ENCODE results near the gene CCDC146.
"Not testable (repeated sequence)": the region's sequence is repeated elsewhere in the genome, so short reads cannot be mapped to it uniquely, and the experiment has no call there.

Gene CCDC146

GRCh38 chr7:77121860-77122681 lies at the start of gene CCDC146:
CCDC146 (plus strand) TSS chr7:77122615; CDS start chr7:77167669, 45,054 bp downstream.
- DNase-seq (ENCODE audit: low read depth): peak; percentile 83

- DNase-seq (ENCODE audit: low read depth): not testable (repeated sequence)
Measured at GRCh38 chr7:77074786-77075396, 47.5 kb upstream of the CCDC146 start.

- not testable (repeated sequence) for DNase-seq (ENCODE audit: low read depth)
Measured at GRCh38 chr7:77077060-77077459, 45.4 kb upstream of the CCDC146 start.

GRCh38 chr7:77079112-77079511 lies 43.3 kb upstream of the CCDC146 start:
- not testable (repeated sequence) for DNase-seq (ENCODE audit: low read depth)

- not testable (repeated sequence) for DNase-seq (ENCODE audit: low read depth)
Measured at GRCh38 chr7:77079624-77080023, 42.8 kb upstream of the CCDC146 start.

- not testable (repeated sequence) for DNase-seq (ENCODE audit: low read depth)
Measured at GRCh38 chr7:77080236-77080635, 42.2 kb upstream of the CCDC146 start.

- not testable (repeated sequence) for DNase-seq (ENCODE audit: low read depth)
Measured at GRCh38 chr7:77082192-77082591, 40.2 kb upstream of the CCDC146 start.

- not testable (repeated sequence) for DNase-seq (ENCODE audit: low read depth)
Measured at GRCh38 chr7:77092301-77092700, 30.1 kb upstream of the CCDC146 start.

- DNase-seq (ENCODE audit: low read depth): not testable (repeated sequence)
Measured at GRCh38 chr7:77100501-77100900, 21.9 kb upstream of the CCDC146 start.

GRCh38 chr7:77101187-77101586 lies 21.2 kb upstream of the CCDC146 start:
- not testable (repeated sequence) for DNase-seq (ENCODE audit: low read depth)

GRCh38 chr7:77102671-77103070 lies 19.7 kb upstream of the CCDC146 start:
- DNase-seq (ENCODE audit: low read depth): not testable (repeated sequence)

GRCh38 chr7:77105904-77106303 lies 16.5 kb upstream of the CCDC146 start:
- not testable (repeated sequence) for DNase-seq (ENCODE audit: low read depth)

GRCh38 chr7:77107659-77108058 lies 14.8 kb upstream of the CCDC146 start:
- not testable (repeated sequence) for DNase-seq (ENCODE audit: low read depth)

- not testable (repeated sequence) for DNase-seq (ENCODE audit: low read depth)
Measured at GRCh38 chr7:77108362-77108761, 14.1 kb upstream of the CCDC146 start.

- DNase-seq (ENCODE audit: low read depth): not testable (repeated sequence)
Measured at GRCh38 chr7:77112719-77113306, 9.6 kb upstream of the CCDC146 start.

- DNase-seq (ENCODE audit: low read depth): not testable (repeated sequence)
Measured at GRCh38 chr7:77125486-77125885, 3.1 kb downstream of the CCDC146 start.

- not testable (repeated sequence) for DNase-seq (ENCODE audit: low read depth)
Measured at GRCh38 chr7:77127009-77127408, 4.6 kb downstream of the CCDC146 start.

GRCh38 chr7:77128582-77129410 lies 6.4 kb downstream of the CCDC146 start:
- not testable (repeated sequence) for DNase-seq (ENCODE audit: low read depth)

GRCh38 chr7:77131781-77132180 lies 9.4 kb downstream of the CCDC146 start:
- not testable (repeated sequence) for DNase-seq (ENCODE audit: low read depth)

- not testable (repeated sequence) for DNase-seq (ENCODE audit: low read depth)
Measured at GRCh38 chr7:77138668-77139067, 16.3 kb downstream of the CCDC146 start.

GRCh38 chr7:77140291-77140690 lies 17.9 kb downstream of the CCDC146 start:
- not testable (repeated sequence) for DNase-seq (ENCODE audit: low read depth)

GRCh38 chr7:77152232-77152631 lies 29.8 kb downstream of the CCDC146 start:
- not testable (repeated sequence) for DNase-seq (ENCODE audit: low read depth)

Data from stimulated activated CD8-positive, alpha-beta memory T cell treated with anti-CD3 and anti-CD28 coated beads, Interleukin-7, amount 100 ng/mL, for 24 hours (primary cell).